ENCODE results near the gene GNB1L. TPM values are rescaled to one million over a fixed set of nuclear protein-coding genes. Genes with fewer than 3 reads are reported as not detected.

The GNB1L gene
- total and polyA plus RNA-seq, 4 donors, result 4.5 to 9.3 (median 6.7) TPM

DNA sequence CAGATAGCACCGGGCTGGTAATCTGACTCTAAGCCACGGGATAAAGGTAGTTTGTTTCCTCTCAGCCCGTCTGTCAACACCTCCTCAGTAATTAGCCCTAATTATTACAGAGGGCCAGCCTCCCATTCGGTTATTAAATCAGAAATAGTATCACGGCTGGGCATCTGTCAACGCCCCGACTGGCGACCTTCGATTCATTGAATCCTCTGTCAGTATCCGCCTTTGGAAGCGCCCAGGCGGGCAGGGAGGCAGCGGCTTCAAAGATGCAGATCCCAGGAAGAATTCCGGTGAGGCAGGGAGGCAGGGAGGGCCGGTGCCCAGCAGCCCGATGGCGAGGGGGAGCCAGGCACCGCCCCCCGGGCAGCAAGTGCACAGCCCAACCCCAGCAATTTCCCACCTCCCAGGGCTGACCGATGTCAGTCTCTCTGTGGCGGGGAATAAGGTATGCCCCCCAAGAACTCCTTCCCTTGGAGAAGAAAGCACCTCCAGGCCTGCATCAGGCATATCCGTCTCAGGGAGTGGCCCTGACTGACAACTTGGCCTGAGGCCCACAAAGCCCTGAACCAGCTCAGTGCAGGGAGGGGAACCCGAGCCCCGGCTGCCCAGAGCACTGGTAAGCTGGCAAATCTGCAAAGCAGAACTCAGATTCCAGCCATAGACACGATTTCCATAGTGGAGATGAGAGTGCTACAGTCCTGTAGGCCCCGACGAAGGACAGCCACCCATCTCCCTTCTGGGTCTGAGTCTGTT, 11.4 kb downstream of the GNB1L start:
- TF ChIP-seq, protein P1, sequence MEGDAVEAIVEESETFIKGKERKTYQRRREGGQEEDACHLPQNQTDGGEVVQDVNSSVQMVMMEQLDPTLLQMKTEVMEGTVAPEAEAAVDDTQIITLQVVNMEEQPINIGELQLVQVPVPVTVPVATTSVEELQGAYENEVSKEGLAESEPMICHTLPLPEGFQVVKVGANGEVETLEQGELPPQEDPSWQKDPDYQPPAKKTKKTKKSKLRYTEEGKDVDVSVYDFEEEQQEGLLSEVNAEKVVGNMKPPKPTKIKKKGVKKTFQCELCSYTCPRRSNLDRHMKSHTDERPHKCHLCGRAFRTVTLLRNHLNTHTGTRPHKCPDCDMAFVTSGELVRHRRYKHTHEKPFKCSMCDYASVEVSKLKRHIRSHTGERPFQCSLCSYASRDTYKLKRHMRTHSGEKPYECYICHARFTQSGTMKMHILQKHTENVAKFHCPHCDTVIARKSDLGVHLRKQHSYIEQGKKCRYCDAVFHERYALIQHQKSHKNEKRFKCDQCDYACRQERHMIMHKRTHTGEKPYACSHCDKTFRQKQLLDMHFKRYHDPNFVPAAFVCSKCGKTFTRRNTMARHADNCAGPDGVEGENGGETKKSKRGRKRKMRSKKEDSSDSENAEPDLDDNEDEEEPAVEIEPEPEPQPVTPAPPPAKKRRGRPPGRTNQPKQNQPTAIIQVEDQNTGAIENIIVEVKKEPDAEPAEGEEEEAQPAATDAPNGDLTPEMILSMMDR (IDR thresholded peaks at IDR 0.05; ENCODE audit: control extremely low read depth, extremely low read depth), result no peak
- Histone ChIP-seq H3K27ac (ENCODE audit: low read depth in 1 of 2, low read length in 1 of 2) (peak overlapping the region in 1 of 2 donors; percentile 83), H3K9ac (ENCODE audit: insufficient read depth in 1 of 2, low read length in 2 of 2) (no peak overlapping the region), H3K4me3 (no peak overlapping the region), H3K4me1 (ENCODE audit: control insufficient read depth in 5 of 5, insufficient read depth in 5 of 5, low read length in 5 of 5) (peaks cover 0 to 25% (median 5%) of the 10 kb centered on the region in 5 donors), H3K9me3 (ENCODE audit: control insufficient read depth in 4 of 4, insufficient read depth in 3 of 4, low read length in 3 of 4) (no peaks in the 10 kb centered on the region), H3K36me3 (ENCODE audit: control insufficient read depth in 4 of 4, insufficient read depth in 4 of 4, low read length in 4 of 4) (no peaks in the 10 kb centered on the region), H3K27me3 (ENCODE audit: control insufficient read depth in 3 of 3, insufficient read depth in 3 of 3, low read length in 2 of 3) (no peaks in the 10 kb centered on the region)
- WGBS, 2 donors, result 69 to 89% methylated on average over 27 of the region's 27 CpGs
- DNase-seq (no peak), ATAC-seq (ENCODE audit: insufficient read depth, low FRiP score) (no peak)

DNA sequence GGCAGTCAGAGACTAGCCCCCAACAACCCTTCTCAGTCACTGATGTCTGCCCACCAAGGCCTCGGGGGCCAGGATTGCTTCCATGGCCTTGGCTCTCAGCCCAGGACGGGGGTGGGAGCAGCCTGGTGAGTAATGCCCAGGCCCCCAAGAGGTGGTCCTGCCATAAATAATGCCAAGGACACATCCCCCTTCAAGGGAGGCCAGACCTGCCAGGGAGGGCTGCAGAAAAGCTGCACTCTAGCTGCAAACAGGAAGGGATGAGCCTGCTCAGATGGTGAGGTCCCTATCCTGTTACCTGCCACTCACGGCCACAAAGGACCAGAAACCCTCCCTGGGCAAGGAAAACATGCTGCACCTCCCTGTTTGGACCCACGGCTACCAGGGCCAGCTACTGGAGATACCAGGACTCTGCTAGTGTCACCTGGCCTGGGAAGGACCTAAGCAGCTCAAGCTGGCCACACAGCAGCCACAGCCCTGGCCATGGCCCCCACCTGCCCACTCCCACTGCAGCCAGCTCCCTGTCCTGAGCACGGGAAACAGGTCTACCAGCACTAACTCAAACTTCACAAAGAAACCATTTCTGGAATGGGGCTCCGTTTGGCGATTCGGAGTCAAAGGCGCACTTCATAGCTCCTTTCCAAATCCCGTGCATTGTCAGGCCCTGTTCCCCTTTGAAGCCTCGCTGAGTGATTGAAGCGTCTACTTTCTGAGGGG, 12.1 kb downstream of the GNB1L start:
- TF ChIP-seq, protein P1 (IDR thresholded peaks at IDR 0.05; ENCODE audit: control extremely low read depth, extremely low read depth), result no peak
- no peak for ATAC-seq (ENCODE audit: insufficient read depth, low FRiP score)
- no peaks in the 10 kb centered on the region for H3K36me3 ChIP-seq (ENCODE audit: control insufficient read depth in 4 of 4, insufficient read depth in 4 of 4, low read length in 4 of 4)
- WGBS, 2 donors, result 89 to 90% methylated on average over 12 of the region's 12 CpGs
- H3K9me3 ChIP-seq (ENCODE audit: control insufficient read depth in 4 of 4, insufficient read depth in 3 of 4, low read length in 3 of 4), result no peaks in the 10 kb centered on the region
- H3K27ac ChIP-seq (ENCODE audit: low read depth in 1 of 2, low read length in 1 of 2), result no peak overlapping the region
- H3K4me3 ChIP-seq, result no peak overlapping the region
- no peaks in the 10 kb centered on the region for H3K27me3 ChIP-seq (ENCODE audit: control insufficient read depth in 3 of 3, insufficient read depth in 3 of 3, low read length in 2 of 3)
- no peak overlapping the region for H3K9ac ChIP-seq (ENCODE audit: insufficient read depth in 1 of 2, low read length in 2 of 2)
- peaks cover 0 to 23% (median 5%) of the 10 kb centered on the region in 5 donors for H3K4me1 ChIP-seq (ENCODE audit: control insufficient read depth in 5 of 5, insufficient read depth in 5 of 5, low read length in 5 of 5)
- DNase-seq, result no peak

DNA sequence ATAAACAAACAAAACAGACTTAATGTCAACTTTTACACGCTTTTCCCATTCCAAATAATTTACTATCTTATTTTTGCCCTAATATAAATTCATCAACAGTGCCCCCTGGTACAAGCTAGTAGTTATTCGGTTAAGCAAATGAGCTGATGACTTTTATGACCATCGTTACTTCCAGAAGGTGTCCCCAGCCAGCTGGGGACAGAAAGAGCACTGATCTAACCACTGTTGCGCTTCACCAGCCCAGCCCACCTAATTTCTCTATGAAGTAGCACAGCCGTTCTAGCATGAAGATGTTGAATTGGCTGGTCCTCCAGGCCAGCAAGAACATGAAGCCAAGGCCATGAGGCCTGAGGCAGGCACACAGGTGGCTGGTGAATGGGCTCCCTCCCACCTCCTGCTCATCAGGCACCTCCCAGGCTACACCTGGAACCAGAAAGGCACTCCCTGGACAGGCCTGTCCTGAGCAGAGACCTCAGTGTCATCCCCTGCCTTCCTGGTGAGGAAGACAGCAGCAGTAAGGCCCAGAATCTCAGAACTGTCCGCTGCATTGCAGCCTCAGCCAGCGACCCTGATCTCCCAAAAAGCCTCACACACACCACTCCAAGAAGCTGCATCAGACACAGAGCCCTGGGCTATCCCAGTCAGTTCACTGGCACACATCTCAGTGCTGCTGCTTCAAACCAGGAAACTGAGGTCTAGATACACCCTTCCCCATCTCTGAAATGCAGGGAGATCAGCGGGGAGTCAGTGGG, 12.9 kb downstream of the GNB1L start:
- no peaks in the 10 kb centered on the region for H3K27me3 ChIP-seq (ENCODE audit: control insufficient read depth in 3 of 3, insufficient read depth in 3 of 3, low read length in 2 of 3)
- H3K9ac ChIP-seq (ENCODE audit: insufficient read depth in 1 of 2, low read length in 2 of 2), result no peak overlapping the region
- no peak overlapping the region for H3K4me3 ChIP-seq
- WGBS, 2 donors, result 93% methylated on average over 8 of the region's 8 CpGs
- DNase-seq (no peak), ATAC-seq (ENCODE audit: insufficient read depth, low FRiP score) (no peak)
- peaks cover 0 to 23% (median 5%) of the 10 kb centered on the region in 5 donors for H3K4me1 ChIP-seq (ENCODE audit: control insufficient read depth in 5 of 5, insufficient read depth in 5 of 5, low read length in 5 of 5)
- TF ChIP-seq, protein P1 (IDR thresholded peaks at IDR 0.05; ENCODE audit: control extremely low read depth, extremely low read depth), result no peak
- no peak overlapping the region for H3K27ac ChIP-seq (ENCODE audit: low read depth in 1 of 2, low read length in 1 of 2)
- H3K9me3 ChIP-seq (ENCODE audit: control insufficient read depth in 4 of 4, insufficient read depth in 3 of 4, low read length in 3 of 4), result no peaks in the 10 kb centered on the region
- H3K36me3 ChIP-seq (ENCODE audit: control insufficient read depth in 4 of 4, insufficient read depth in 4 of 4, low read length in 4 of 4), result no peaks in the 10 kb centered on the region
